GM15510 (cell line): Measurements from ENCODE around the gene SGCD.

Experiments used
- POLR2A ChIP-seq: IDR thresholded peaks from 3 replicates; pipeline ENCODE4 v1.6.1; 2011; ENCODE audit warnings: borderline replicate concordance; ENCODE audit not compliant: insufficient read length; ENCODE audit errors: extremely low read depth

Gene SGCD

GRCh38 chr5:156698323-156698722 is 371.4 kb downstream of the SGCD start:
- TF ChIP-seq POLR2A: no peak

DNA sequence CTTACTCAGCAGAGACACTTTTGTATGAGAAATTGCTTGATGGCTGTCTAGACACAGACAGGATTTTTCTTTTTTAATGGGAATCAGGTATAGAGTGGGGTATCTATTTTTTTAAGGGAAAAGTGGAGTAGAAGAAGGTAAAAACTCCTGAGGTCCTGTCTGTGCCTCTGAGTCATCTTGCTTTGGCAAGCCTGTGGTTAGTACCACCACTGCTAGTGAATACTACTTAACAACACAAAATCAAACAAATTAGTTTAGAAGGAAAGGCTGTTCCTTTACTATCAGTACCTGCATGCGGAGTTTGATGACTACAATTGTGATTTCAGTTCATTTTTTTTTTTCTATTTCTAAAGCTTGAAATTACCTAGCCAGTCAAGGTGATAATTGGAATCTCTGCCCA is 372.2 kb downstream of the SGCD start:
- no peak for TF ChIP-seq POLR2A

DNA sequence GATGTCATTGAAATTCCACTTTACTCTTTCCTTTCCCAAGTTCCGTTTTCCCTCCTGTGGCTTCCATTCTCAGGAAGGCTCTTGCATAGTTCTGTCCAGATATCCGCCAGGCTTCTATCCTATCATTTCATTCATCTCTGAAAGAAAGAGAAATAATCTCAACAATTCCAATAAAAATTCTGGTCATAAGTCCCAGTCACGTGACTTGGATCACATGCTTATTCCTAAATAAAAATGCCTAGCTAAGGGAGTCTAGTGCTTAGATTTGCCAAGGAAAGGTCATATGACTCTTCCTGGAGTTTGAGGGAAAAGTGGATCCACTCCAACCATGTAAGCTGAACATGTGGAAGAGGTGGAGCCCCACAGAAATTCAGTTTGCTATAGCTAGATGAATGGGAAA is 377.2 kb downstream of the SGCD start:
- no peak for TF ChIP-seq POLR2A

DNA sequence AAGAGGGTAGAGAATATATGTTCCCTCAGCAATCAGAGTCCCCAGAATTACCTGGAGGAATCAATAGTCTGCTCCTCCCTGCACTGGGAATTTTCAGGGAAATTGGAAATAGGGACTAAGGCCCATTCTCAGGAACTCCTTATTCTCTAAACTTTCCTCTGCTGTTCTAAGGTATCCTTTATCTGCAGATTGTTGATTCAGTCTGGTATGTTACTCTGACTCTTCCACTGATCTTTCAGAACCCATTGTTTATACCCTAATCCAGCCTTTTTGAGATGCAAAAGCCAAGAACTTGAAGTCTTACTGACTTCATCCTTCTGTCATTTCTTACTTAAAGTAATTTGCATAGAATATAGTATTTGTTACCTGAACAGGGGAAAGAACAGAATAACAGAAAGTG is 379.7 kb downstream of the SGCD start:
- no peak for TF ChIP-seq POLR2A

GRCh38 chr5:156707750-156708149 is 380.8 kb downstream of the SGCD start:
- TF ChIP-seq POLR2A: no peak

DNA sequence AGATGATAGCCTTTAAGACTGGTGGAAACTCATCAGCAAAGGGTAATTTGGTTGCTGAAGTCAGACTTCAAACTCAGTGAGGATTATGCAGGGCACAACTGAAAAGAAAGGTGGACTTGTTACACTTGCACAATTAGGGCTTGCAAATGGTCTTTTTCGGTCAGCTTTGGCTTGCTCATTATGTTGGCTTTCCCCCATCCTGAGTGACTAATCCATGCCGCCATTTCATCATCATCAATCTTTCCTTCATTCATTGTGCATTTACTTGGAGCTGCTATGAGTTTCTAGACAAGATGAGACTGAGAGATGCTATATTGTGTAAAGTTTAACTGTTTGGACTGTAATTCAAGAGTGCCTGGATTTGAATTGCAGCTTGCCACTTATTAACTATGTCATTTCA is 388.3 kb downstream of the SGCD start:
- TF ChIP-seq POLR2A: no peak

DNA sequence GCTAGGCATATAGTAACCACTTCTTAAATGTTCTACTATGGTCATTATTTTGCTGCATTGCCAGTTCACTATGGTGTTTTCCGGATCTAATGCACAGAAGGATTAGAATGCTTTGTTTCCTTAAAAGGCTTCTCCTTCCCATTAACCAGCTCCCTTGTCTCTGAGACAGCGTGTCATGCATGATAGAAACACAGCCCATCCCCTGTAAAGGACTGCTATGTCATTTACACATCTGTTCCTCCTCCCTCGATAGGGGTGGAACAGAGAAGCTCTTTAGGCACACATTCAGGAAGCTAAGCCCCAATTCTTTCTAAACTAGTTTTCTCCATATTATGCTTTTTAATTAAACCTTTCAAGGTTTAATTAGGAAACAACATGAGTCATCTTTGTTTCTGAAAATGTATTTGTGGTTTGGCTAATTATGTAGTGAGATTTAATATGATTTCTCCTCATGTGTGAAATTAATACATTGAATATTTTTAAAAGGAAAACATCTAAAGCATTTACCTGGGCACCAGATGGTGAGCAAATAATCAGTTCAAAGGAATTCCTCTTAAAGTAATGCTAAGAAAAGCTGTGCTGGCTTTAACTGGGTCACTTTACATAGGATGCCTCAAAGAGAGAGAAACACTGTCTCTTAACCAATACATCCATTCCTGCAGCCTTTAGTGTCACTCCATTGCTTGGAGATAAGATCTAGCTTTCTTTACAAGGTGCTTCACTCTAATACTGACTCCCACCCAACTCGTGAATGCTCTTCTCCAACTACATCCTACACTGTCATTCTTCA is 389.8 kb downstream of the SGCD start:
- TF ChIP-seq POLR2A: no peak

DNA sequence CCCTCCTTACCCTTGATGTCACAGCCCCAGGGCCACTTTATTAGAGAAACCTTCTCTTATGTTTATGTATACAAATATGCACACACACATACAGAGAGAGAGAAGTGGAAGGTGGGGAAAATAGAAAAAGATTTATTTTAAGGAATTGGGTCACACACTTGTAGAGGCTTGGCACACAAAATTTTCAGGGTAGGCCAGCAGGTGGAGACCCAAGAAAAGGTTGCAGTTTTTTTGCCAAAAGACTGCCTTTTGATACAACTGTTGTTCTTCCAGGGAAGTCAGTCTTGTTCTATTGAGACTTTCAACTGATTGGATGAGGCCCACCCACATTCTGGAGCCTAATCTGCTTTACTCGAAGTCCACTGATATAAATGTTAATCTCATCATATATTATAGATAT is 392.0 kb downstream of the SGCD start:
- no peak for TF ChIP-seq POLR2A

- no peak for TF ChIP-seq POLR2A
These were observed 395.4 kb downstream of the SGCD start for GRCh38 chr5:156722358-156722757.

DNA sequence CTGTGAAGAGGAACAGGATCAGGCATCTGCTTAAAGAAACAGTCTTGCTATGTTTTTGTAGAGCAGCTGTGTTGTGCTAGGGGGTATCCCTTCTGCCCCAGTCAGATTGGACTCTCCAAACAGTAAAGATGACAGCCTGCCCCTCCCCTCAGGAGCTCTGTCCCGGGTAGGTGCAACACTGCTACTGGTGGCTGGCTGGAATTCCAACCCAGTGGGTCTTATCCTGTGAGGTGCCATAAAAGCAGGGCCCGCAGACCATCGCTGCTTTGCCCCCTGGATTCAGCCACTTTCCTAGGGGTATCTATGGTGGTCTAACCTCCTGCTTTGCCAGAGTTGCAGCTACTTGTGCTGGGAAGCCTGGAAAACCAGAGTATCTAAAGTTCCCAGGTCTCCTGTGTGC is 408.5 kb downstream of the SGCD start:
- no peak for TF ChIP-seq POLR2A

DNA sequence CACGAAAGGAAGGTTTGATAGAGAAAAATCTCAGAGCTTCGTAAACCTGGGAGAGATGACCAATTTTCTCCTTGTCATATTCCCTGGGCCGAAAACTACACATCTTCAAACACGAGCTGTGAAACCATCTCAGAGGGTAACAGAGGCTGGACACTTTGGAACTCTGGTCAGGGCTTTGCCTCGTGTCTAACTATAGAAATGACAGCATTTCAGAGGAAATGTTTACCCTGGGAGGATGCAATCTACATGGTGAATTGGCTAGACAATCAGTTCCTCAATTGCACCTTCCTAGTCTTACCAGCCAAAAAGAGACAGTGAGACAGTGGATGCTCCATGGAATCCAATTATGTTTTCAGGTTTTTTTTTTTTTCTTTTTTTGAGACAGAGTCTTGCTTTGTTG is 414.6 kb downstream of the SGCD start:
- TF ChIP-seq POLR2A: no peak

DNA sequence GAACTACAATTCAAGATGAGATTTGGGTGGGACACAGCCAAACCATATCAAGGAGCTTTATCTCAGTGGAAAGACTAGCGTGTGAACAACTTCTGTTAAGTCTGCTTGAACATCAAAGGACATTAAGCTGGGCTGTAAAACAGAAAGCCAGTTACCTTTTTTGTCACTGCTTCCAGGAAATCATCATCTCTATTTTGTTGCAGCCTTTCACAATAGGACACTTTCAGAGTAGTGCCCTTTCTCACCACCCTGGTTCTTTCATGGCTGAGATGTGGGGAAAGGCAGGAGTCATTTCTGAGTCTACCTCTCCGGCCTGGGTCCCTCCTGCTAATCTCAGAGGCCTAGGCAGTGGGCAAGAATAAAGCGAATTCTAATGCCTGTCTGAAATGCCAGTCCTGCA is 426.9 kb downstream of the SGCD start:
- no peak for TF ChIP-seq POLR2A

GRCh38 chr5:156755421-156756087 is 428.6 kb downstream of the SGCD start:
- TF ChIP-seq POLR2A: no peak

GRCh38 chr5:156758011-156758791 is 431.2 kb downstream of the SGCD start:
- no peak for TF ChIP-seq POLR2A

DNA sequence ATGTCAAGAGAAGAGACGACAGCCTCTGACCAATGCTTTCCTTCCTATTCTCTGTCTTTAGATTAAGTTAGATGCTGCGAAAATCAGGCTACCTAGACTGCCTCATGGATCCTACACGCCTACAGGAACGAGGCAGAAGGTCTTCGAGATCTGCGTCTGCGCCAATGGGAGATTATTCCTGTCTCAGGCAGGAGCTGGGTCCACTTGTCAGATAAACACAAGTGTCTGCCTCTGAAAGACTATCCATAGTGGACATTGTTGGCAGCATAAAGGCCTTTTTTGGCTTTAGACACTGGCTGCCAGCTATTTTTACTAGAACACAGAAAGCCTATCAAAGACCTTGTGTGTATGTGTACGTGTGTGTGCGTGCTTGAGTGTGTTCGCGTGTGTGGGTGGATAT is 432.2 kb downstream of the SGCD start:
- no peak for TF ChIP-seq POLR2A

DNA sequence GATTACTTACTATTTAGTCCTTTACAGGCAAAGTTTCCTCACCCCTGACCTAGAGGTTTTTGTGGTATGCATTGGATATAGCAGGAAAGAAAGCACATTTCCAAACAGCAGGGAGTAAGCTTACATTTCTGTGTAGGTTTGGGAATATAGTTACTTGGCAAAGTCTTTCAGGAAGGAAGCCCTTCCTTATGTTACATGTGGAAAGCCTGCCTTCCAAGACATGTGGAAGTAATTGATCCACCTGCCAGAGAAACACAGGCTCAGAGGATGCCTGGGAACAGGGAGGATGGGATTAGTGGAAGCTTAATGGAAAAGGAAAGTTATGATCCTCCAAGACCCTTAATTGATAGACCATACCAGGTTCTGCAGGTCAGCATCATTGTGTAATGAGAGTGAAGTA is 435.8 kb downstream of the SGCD start:
- no peak for TF ChIP-seq POLR2A

DNA sequence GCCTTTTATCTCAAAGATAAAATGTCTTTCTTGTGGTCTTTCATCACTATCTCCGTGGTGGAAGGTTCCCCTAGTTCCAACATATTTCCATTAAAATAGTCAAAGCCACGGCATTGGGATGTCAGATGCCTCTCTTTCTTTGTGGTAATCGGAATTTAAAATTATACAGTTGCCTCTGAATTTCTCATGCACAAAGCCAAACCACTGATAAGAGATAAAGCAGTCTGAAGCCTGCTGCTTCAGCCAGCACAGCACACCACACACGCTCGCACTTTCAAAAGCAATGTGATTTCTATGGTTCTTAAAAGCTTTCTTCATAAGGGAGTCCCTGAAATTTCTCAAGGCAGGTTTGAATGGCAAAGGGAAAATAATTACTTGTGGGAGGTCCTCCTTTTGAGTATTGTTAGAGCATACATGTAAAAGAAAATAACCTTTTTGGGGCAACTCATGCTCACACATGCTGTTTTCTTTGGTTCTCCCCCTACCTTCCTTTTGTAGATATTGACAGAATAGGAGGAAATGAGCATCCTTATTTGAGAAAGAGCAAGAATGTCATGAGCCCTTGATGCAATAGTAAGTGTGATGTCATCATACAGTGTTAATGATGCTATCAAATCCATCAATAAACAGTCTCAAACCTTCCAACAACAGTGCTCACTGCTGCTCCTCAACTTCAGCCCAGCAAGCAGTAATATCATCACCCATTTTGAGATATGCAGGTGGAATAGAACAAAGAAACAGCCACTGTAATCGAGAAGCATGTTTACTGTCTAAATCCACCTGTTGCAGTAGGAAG is 437.4 kb downstream of the SGCD start:
- no peak for TF ChIP-seq POLR2A
